Lung microvascular endothelial cell (primary cell): ENCODE results near the gene EIF4A3. TPM values are rescaled to one million over a fixed set of nuclear protein-coding genes. Genes with fewer than 3 reads are reported as not detected.
A peak's percentile ranks its signal among the peaks of the same experiment; 100 is the strongest.

Source experiments
- DNase-seq, 2 donors: peaks; one replicate each; pipeline versions ENCODE4 v3.0.0 to v3.0.0-alpha.2; 2010; ENCODE audit warnings: low read depth in 2 of 2
- total RNA-seq: library from RNA; depleted of rRNA; stranded (reverse); fragments of >200 nt; gene quantifications from 2 replicates; pipeline ENCODE4 v1.2.1, GENCODE V29; 2014

Gene EIF4A3
- 66.5 and 96.6 TPM in 2 replicates for total RNA-seq

- peak; percentile 99 for DNase-seq
Measured at GRCh38 chr17:80147035-80147822, at the start of gene EIF4A3. EIF4A3 (minus strand) TSS chr17:80147128; CDS start chr17:80146961, 167 bp downstream.

GRCh38 chr17:80196652-80197051 lies 49.7 kb upstream of the EIF4A3 start:
- DNase-seq = no peak

GRCh38 chr17:80195671-80196529 lies 49.0 kb upstream of the EIF4A3 start:
- DNase-seq = peak in 1 of 2 donors; percentile 33

DNA sequence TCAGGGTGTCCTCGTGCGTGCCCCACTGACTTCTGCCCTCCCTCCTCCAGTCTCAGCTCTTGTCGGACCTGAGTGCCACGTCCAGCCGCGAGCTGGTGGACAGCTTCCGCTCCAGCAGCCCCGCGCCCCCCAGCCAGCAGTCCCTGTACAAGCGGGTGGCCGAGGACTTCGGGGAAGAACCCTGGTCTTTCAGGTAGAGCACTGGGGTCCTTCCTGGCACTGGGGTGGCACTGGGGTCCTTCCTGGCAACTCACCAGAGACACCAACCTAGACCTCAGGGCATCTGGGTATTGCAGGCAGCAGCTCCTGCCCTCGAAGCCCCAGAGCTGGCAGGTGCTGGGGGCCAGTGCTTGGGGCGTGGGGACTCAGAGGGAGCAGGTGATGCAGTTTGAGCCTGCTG lies 48.2 kb upstream of the EIF4A3 start:
- no peak for DNase-seq

DNA sequence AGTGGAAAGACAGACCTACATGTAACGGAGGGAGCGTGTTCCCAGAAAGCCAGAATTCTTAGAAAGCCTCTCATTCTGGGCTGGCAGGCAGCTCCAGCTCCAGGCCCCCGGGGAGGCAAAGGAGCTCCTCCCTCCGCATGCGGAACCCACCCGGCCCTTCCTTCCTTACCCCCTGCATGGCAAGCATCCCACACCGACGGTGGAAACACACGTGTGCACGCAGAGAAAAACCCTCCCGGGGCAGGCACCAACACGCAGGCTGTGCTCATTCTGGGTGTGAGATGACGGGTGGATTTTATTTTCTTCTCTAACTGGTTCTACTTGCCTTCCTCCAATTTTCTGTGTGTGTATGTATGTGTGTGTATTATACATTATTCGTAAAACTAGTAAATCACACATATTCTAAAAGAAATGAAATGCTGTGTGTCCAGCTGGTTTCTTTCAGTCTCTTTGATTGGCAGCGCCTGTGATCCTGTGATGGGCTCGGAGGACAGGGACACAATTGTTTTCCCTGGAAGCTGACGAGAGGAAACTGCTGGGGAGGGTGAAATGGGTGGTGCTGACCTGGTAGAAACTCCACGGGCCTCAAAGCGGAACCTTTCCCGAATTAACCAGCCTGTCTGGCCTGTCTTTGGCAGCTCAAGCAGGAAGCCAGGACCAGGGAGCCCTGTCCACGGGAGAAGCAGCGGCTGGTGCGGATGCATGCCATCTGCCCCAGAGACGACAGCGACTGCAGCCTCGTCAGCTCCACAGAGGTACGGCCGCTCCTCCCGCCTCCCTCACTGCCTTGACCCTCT lies 45.1 kb upstream of the EIF4A3 start:
- DNase-seq = peak; percentile 29 to 91

DNA sequence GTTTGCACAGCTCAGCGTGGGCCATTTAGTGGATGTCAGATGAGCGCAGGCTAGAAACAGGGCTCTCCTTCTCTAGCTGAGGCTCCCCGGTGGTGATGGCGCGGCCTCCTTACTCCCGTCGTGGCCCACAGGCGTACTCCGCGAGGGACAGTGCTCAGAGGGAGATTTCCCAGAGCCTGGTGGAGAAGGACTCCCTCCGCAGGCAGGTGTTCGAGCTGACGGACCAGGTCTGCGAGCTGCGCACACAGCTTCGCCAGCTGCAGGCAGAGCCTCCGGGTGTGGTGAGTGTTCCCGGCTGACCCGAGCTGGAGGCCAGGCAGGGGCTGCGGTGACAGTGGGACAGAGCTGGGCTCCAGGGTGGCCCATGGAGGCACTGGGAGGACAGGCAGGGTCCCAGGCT lies 44.3 kb upstream of the EIF4A3 start:
- DNase-seq = no peak

GRCh38 chr17:80190716-80191115 lies 43.8 kb upstream of the EIF4A3 start:
- no peak for DNase-seq

GRCh38 chr17:80189611-80190010 lies 42.7 kb upstream of the EIF4A3 start:
- DNase-seq = no peak

GRCh38 chr17:80187515-80187941 lies 40.6 kb upstream of the EIF4A3 start:
- peak in 1 of 2 donors; percentile 44 for DNase-seq

GRCh38 chr17:80187090-80187489 lies 40.2 kb upstream of the EIF4A3 start:
- peak in 1 of 2 donors; percentile 17 for DNase-seq

DNA sequence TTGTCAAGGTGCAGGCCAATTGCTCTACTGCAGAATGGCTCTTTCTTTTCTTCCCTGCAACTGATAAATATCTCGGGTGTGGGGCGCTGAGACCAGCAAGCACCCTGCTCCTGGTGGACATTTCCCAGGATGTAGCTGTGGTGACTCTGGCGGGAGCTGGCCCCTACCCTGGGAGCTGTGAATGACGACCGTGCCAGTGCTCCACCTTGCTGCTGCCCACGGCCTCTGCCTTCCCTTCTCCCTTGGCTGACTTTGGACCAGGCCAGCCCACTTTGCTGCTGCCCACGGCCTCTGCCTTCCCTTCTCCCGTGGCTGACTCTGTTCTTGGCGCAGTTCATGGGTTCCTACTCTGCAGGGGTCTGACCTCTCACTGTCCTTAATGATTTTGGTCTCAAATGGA lies 39.0 kb upstream of the EIF4A3 start:
- DNase-seq = no peak

DNA sequence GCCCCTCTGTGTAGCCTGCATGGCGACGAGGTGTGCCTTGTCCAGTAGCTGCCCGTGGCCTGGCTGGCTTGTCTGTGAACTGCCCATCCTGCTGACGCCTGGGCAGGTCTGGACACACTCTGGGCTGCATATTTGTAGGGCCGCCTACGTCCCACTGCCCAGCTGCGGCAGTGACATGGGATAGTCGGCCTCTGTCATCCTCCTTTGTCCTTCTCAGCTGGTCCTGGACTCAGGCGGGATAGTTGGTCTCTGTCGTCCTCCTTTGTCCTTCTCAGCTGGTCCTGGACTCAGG lies 37.4 kb upstream of the EIF4A3 start:
- no peak for DNase-seq

DNA sequence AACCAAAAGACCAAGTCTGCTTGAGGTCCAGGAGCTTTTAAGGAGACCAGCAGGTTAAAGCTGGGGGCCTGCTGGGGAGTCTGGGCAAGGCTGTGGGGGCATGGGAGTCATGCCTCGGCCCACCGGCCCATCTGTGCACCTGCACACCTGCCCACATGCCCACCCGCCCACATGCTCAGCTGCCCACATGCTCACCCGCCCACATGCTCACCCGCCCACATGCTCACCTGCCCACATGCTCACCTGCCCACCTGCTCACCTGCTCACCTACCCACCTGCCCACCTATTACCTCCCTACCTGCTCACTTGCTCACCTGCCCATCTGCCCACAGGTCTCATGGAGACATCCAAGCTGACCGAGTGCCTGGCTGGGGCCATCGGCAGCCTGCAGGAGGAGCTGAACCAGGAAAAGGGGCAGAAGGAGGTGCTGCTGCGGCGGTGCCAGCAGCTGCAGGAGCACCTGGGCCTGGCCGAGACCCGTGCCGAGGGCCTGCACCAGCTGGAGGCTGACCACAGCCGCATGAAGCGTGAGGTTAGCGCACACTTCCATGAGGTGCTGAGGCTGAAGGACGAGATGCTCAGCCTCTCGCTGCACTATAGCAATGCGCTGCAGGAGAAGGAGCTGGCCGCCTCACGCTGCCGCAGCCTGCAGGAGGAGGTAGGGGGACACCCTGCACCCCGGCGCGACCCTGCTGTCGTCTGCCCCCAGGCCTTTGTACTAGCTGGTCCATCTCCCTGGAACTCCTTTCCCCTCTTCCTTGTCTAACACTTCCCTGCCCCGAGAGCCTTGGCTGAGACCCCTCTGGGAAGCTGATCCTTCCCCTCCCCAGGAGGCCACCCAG lies 36.9 kb upstream of the EIF4A3 start:
- DNase-seq = no peak

DNA sequence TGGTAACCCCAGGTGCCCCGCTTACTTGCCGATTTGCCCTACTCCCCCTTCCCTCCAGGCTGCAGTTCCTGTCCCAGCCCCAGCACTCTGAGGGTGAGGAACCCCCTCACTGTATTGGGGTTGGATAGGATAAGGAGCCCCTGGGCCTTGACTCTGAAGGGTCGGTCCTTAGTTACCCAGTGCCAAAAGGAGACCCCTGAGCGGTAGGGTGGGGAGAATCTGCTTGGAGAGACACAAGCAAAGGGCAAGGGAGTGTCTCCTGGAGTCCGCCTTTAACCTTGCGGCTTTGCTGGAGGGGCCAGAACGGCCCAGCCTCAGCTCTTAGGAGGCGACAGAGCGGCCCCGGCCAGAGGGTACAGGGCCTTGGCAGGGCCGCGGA lies 35.9 kb upstream of the EIF4A3 start:
- DNase-seq = no peak

GRCh38 chr17:80182118-80182844 lies 35.4 kb upstream of the EIF4A3 start:
- no peak for DNase-seq

DNA sequence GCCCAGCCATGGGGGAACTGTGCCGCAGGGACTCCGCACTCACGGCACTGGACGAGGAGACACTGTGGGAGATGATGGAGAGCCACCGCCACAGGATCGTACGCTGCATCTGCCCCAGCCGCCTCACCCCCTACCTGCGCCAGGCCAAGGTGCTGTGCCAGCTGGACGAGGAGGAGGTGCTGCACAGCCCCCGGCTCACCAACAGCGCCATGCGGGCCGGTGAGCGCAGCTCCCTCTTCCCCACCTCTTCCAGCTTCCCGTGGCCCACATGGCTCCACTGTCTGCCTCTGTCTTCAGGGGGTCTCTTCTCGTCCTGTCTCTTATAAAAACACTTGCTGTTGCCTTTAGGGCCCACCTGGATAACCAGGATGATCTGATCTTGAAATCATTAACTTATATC lies 34.5 kb upstream of the EIF4A3 start:
- no peak for DNase-seq

- DNase-seq = no peak
Measured at GRCh38 chr17:80180192-80180591, 33.3 kb upstream of the EIF4A3 start.

DNA sequence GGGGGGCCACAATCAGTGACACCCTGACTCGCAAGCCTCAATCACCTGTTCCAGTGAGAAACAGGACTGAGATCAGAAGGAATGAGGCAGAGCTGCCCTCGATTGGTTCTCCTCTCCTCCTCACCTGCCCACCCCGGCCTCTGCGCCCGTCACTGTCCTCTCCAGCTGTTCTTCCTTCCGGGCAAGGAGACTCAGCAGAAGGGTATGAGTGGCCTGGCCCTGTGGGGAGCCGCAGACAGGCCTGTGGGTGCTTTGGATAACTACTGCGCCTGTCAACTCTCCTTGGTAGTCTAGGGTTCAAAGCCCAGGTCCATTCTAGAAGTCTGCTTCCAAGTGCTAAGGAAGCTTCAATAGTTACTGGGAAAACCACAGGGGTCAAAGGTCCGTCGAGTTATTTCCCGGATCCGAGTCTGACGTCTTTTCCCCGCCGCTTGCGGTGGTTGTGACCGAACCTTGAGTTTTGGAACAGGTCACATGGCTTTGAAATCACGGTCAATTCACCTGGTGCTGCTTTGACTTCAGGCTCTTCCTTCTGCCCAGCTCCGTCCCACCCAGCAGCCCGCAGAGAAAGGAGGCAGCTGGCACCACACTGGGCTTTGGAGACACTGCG lies 31.2 kb upstream of the EIF4A3 start:
- DNase-seq = peak in 1 of 2 donors; percentile 83

DNA sequence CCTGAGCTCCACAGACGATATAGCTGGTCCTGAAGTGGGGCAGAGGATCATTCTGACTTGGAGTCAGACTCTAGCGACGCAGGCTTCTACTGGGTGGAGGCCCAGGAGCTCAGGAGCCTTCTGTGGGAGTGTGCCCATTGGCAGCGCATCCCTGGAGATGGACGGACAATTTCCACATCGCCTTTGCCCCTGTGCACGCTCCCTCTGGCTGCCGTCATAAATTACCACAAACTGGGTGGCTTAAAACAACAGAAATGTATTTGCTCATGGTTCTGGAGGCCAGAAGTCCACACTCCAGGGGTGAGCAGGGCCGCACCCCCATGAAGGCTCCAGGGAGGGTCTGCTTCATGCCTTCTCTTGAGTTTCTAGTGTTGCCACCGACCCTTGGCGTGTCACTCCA lies 29.8 kb upstream of the EIF4A3 start:
- no peak for DNase-seq

DNA sequence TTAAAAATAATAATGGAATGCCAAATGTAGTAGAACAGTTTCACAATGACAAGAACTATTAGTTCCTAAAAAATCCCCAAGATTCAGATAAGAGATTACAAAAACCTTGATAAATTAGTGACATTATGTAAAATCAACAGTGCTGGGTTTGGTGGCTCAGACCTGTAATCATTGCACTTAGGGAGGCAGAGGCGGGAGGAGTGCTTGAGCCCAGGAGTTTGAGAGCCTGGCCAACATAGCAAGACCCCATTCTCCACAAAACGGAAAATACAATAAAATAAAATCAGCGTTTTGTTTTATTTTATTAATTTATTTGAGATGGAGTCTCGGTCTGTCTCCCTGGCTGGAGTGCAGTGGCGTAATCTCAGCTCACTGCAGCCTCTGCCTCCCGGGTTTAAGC lies 27.0 kb upstream of the EIF4A3 start:
- DNase-seq = no peak
